MM.1S (cell line): ENCODE results near the gene SIRPA.

ENCODE experiments used
- EZH2 ChIP-seq: fragments of 300-600 bp; sonication (generic); optimal IDR thresholded peaks from 2 replicates; pipeline ENCODE3; 2017; ENCODE audit warnings: low read depth, mild to moderate bottlenecking, antibody characterized with exemption, low read length, mixed read lengths
- EZH2phosphoT487 ChIP-seq: fragments of 300-600 bp; sonication (generic); IDR thresholded peaks from 2 replicates; pipeline ENCODE4 v1.6.1; 2018; ENCODE audit warnings: antibody characterized with exemption, low read length
- TF ChIP-seq, protein P1 (sequence below): fragments of 300-600 bp; sonication (generic); IDR thresholded peaks from 2 replicates; pipeline ENCODE4 v1.5.1; 2016; ENCODE audit warnings: antibody characterized with exemption, low read length, mixed read lengths

GRCh38 chr20:1861996-1862662 lies 33.1 kb upstream of the SIRPA start:
- TF ChIP-seq, protein P1, sequence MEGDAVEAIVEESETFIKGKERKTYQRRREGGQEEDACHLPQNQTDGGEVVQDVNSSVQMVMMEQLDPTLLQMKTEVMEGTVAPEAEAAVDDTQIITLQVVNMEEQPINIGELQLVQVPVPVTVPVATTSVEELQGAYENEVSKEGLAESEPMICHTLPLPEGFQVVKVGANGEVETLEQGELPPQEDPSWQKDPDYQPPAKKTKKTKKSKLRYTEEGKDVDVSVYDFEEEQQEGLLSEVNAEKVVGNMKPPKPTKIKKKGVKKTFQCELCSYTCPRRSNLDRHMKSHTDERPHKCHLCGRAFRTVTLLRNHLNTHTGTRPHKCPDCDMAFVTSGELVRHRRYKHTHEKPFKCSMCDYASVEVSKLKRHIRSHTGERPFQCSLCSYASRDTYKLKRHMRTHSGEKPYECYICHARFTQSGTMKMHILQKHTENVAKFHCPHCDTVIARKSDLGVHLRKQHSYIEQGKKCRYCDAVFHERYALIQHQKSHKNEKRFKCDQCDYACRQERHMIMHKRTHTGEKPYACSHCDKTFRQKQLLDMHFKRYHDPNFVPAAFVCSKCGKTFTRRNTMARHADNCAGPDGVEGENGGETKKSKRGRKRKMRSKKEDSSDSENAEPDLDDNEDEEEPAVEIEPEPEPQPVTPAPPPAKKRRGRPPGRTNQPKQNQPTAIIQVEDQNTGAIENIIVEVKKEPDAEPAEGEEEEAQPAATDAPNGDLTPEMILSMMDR = no peak
- TF ChIP-seq EZH2 (no peak), EZH2phosphoT487 (no peak)
